Measurements from ENCODE around the gene AXIN1. TPM values are rescaled to one million over a fixed set of nuclear protein-coding genes. Genes with fewer than 3 reads are reported as not detected.

AXIN1 gene
- total RNA-seq, 1 experiment from 2014 or later = 26.9 TPM

- H3K9me3 ChIP-seq (ENCODE audit: low read length) = no peaks in the 10 kb centered on the region
- no peaks in the 10 kb centered on the region for H3K27me3 ChIP-seq (ENCODE audit: low read length)
- POLR2A ChIA-PET (ENCODE audit: unreplicated experiment) = no interaction called here
- TF ChIP-seq EZH2 (IDR thresholded peaks at IDR 0.05; ENCODE audit: low read length, unreplicated experiment) (no peak), EZH2phosphoT487 (IDR thresholded peaks at IDR 0.05; ENCODE audit: borderline replicate concordance, low read length) (no peak), CTCF (conservative IDR thresholded peaks at IDR 0.05; ENCODE audit: low read depth, low read length) (no peak)
- CTCF ChIA-PET = no interaction called here
- intact Hi-C loops (cut with micrococcal nuclease) = no loop called here
- no TSS peak for BruUV-seq (replicated peaks)
- H3K4me1 ChIP-seq (ENCODE audit: insufficient read depth, low read length) = no peaks in the 10 kb centered on the region
- H3K4me2 ChIP-seq (ENCODE audit: low read length) = no peak overlapping the region
- no peaks in the 10 kb centered on the region for H3K9me2 ChIP-seq (replicated peaks; ENCODE audit: low read length)
- H3K79me2 ChIP-seq (ENCODE audit: low read length) = no peaks in the 10 kb centered on the region
- H4K20me1 ChIP-seq (ENCODE audit: low read length) = no peaks in the 10 kb centered on the region
- no peak overlapping the region for H3K27ac ChIP-seq (ENCODE audit: low read length)
- DNase-seq (no peak), ATAC-seq (no peak)
- no peak overlapping the region for H3K4me3 ChIP-seq (ENCODE audit: low read length)
- H3K36me3 ChIP-seq (ENCODE audit: low read depth, low read length) = no peaks in the 10 kb centered on the region
- no peaks in the 10 kb centered on the region for H3F3A ChIP-seq (ENCODE audit: low read length, unreplicated experiment)
- H3K9ac ChIP-seq (ENCODE audit: low read length) = no peak overlapping the region
- no peak overlapping the region for H2AFZ ChIP-seq (ENCODE audit: low read length)
Measured at GRCh38 chr16:305916-306626, 46.5 kb downstream of the AXIN1 start.

- POLR2A ChIA-PET (ENCODE audit: unreplicated experiment) = no interaction called here
- H3K4me3 ChIP-seq (ENCODE audit: low read length) = no peak overlapping the region
- no peaks in the 10 kb centered on the region for H3K9me2 ChIP-seq (replicated peaks; ENCODE audit: low read length)
- H3K9me3 ChIP-seq (ENCODE audit: low read length) = no peaks in the 10 kb centered on the region
- no peaks in the 10 kb centered on the region for H3K27me3 ChIP-seq (ENCODE audit: low read length)
- no peaks in the 10 kb centered on the region for H3K79me2 ChIP-seq (ENCODE audit: low read length)
- intact Hi-C loops (cut with micrococcal nuclease) = no loop called here
- no peak overlapping the region for H3K9ac ChIP-seq (ENCODE audit: low read length)
- no peaks in the 10 kb centered on the region for H3K36me3 ChIP-seq (ENCODE audit: low read depth, low read length)
- BruUV-seq (replicated peaks) = no TSS peak
- ATAC-seq (no peak), DNase-seq (no peak)
- H3K4me2 ChIP-seq (ENCODE audit: low read length) = no peak overlapping the region
- no peaks in the 10 kb centered on the region for H3F3A ChIP-seq (ENCODE audit: low read length, unreplicated experiment)
- no peaks in the 10 kb centered on the region for H3K4me1 ChIP-seq (ENCODE audit: insufficient read depth, low read length)
- TF ChIP-seq EZH2 (IDR thresholded peaks at IDR 0.05; ENCODE audit: low read length, unreplicated experiment) = no peak
- TF ChIP-seq EZH2phosphoT487 (IDR thresholded peaks at IDR 0.05; ENCODE audit: borderline replicate concordance, low read length) = no peak
- no peak for TF ChIP-seq CTCF (conservative IDR thresholded peaks at IDR 0.05; ENCODE audit: low read depth, low read length)
- no peak overlapping the region for H2AFZ ChIP-seq (ENCODE audit: low read length)
- H4K20me1 ChIP-seq (ENCODE audit: low read length) = no peaks in the 10 kb centered on the region
- no peak overlapping the region for H3K27ac ChIP-seq (ENCODE audit: low read length)
- CTCF ChIA-PET = no interaction called here
Measured at GRCh38 chr16:303760-304505, 48.6 kb downstream of the AXIN1 start.

GRCh38 chr16:301950-302349 lies 50.6 kb downstream of the AXIN1 start:
- no peaks in the 10 kb centered on the region for H4K20me1 ChIP-seq (ENCODE audit: low read length)
- H3K4me2 ChIP-seq (ENCODE audit: low read length) = no peak overlapping the region
- H3K36me3 ChIP-seq (ENCODE audit: low read depth, low read length) = no peaks in the 10 kb centered on the region
- H3K9ac ChIP-seq (ENCODE audit: low read length) = no peak overlapping the region
- no peaks in the 10 kb centered on the region for H3K27me3 ChIP-seq (ENCODE audit: low read length)
- no peaks in the 10 kb centered on the region for H3K9me2 ChIP-seq (replicated peaks; ENCODE audit: low read length)
- TF ChIP-seq EZH2phosphoT487 (IDR thresholded peaks at IDR 0.05; ENCODE audit: borderline replicate concordance, low read length) = no peak
- TF ChIP-seq EZH2 (IDR thresholded peaks at IDR 0.05; ENCODE audit: low read length, unreplicated experiment) = no peak
- no peak for TF ChIP-seq CTCF (conservative IDR thresholded peaks at IDR 0.05; ENCODE audit: low read depth, low read length)
- no peaks in the 10 kb centered on the region for H3K79me2 ChIP-seq (ENCODE audit: low read length)
- no TSS peak for BruUV-seq (replicated peaks)
- no peak overlapping the region for H2AFZ ChIP-seq (ENCODE audit: low read length)
- no peaks in the 10 kb centered on the region for H3F3A ChIP-seq (ENCODE audit: low read length, unreplicated experiment)
- CTCF ChIA-PET = no interaction called here
- no peak overlapping the region for H3K27ac ChIP-seq (ENCODE audit: low read length)
- no peak overlapping the region for H3K4me3 ChIP-seq (ENCODE audit: low read length)
- intact Hi-C loops (cut with micrococcal nuclease) = no loop called here
- no peak for ATAC-seq
- POLR2A ChIA-PET (ENCODE audit: unreplicated experiment) = no interaction called here
- no peaks in the 10 kb centered on the region for H3K4me1 ChIP-seq (ENCODE audit: insufficient read depth, low read length)
- no peaks in the 10 kb centered on the region for H3K9me3 ChIP-seq (ENCODE audit: low read length)
- no peak for DNase-seq

All from PC-3 (cell line).